Natural killer cell treated with Interleukin-12 subunit alpha and Interleukin-12 subunit beta and Interleukin-15 and Interleukin-18, amount 100 ng/mL, for 72 hours (primary cell): ENCODE results near the gene LYPD5. TPM values are rescaled to one million over a fixed set of nuclear protein-coding genes. Genes with fewer than 3 reads are reported as not detected.

Experiments
- ATAC-seq, 2 donors: fragments of 150-1000 bp; cut with Tn5 transposase in 1 of 2; sonication (Bioruptor Pico), chemical (Tn5 transposase) in 1 of 2; 2 replicates each; pipeline ENCODE4 v1.10.0; 2021
- DNase-seq: peaks from one replicate; pipeline ENCODE4 v3.0.0; 2022; ENCODE audit warnings: low spot score
- H3K27ac Mint-ChIP-seq, 2 donors: 1 replicate in 1 of 2; 2 replicates in 1 of 2; pipeline ENCODE4 v1.8.0; 2022; ENCODE audit warnings: mixed read lengths in 2 of 2, mild to moderate bottlenecking in 1 of 2, moderate library complexity in 1 of 2
- H3K27me3 Mint-ChIP-seq, 2 donors: 1 replicate in 1 of 2; 2 replicates in 1 of 2; pipeline ENCODE4 v1.8.0; 2022; ENCODE audit warnings: mixed read lengths in 2 of 2
- H3K36me3 Mint-ChIP-seq: one replicate; pipeline ENCODE4 v1.8.0; 2022; ENCODE audit warnings: mixed read lengths
- H3K4me1 Mint-ChIP-seq, 2 donors: 1 replicate in 1 of 2; 2 replicates in 1 of 2; pipeline ENCODE4 v1.8.0; 2022; ENCODE audit warnings: low read depth in 2 of 2, mixed read lengths in 2 of 2, mild to moderate bottlenecking in 1 of 2
- H3K4me3 Mint-ChIP-seq: one replicate; pipeline ENCODE4 v1.8.0; 2022; ENCODE audit warnings: mixed read lengths
- H3K9me3 Mint-ChIP-seq: 2 replicates; pipeline ENCODE4 v1.8.0; 2022; ENCODE audit warnings: mixed read lengths
- total RNA-seq, 2 donors: library from RNA; stranded (reverse); gene quantifications; one replicate each; pipeline ENCODE4 v1.2.3, GENCODE V29; 2022

Gene LYPD5
- total RNA-seq, 2 donors from 2014 or later, result 0.29 TPM; not detected in 1

DNA sequence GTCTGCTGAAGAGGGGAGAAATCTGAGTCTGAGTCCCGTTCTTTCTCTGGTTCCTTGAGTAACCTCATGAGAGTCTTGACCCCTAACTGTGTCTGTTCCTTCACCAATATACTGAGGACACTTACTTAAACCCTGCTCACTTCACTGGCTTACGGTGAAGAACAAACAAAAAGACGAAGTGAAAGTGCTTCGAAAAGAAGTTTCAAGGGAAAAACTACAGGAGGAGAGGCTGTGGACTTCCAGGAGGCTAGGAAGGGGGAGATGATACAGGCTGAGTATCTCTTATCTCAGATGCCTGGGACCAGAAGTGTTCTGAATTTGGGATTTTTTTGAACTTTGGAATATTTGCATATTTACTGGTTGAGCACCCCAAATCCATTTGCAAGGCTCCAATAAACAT, 53.6 kb downstream of the LYPD5 start:
- Mint-ChIP-seq H3K27ac (peak overlapping the region; percentile 93 to 100), H3K9me3 (no peaks in the 10 kb centered on the region), H3K4me3 (peak overlapping the region; percentile 51), H3K4me1 (peaks cover 54 to 61% of the 10 kb centered on the region in 2 donors), H3K36me3 (peaks cover 47% of the 10 kb centered on the region), H3K27me3 (no peaks in the 10 kb centered on the region)
- DNase-seq, result no peak
- no peak for ATAC-seq

DNA sequence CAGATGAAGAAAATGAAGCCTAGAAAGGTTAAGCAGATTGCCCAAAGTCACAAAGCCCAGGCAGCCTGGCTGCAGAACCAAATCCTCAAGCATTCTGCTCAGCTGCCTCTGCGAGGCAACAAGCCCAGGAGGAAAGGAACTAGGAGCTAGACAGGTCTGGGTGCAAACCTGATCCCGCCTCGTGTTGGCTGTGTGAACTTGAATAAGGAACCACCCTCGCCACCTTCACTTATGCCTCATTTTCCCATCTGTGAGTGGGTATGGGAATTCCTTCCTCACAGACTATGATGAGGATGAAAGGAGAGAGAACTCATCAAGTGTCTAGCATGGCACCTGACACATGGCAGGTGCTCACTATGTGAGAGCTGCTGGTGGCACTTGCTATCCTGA, 54.0 kb downstream of the LYPD5 start:
- no peaks in the 10 kb centered on the region for H3K27me3 Mint-ChIP-seq
- H3K4me1 Mint-ChIP-seq, result peaks cover 54 to 60% of the 10 kb centered on the region in 2 donors
- peak overlapping the region; percentile 93 to 100 for H3K27ac Mint-ChIP-seq
- H3K36me3 Mint-ChIP-seq, result peaks cover 47% of the 10 kb centered on the region
- H3K9me3 Mint-ChIP-seq, result no peaks in the 10 kb centered on the region
- no peak for ATAC-seq
- no peak for DNase-seq
- peak overlapping the region; percentile 54 for H3K4me3 Mint-ChIP-seq

DNA sequence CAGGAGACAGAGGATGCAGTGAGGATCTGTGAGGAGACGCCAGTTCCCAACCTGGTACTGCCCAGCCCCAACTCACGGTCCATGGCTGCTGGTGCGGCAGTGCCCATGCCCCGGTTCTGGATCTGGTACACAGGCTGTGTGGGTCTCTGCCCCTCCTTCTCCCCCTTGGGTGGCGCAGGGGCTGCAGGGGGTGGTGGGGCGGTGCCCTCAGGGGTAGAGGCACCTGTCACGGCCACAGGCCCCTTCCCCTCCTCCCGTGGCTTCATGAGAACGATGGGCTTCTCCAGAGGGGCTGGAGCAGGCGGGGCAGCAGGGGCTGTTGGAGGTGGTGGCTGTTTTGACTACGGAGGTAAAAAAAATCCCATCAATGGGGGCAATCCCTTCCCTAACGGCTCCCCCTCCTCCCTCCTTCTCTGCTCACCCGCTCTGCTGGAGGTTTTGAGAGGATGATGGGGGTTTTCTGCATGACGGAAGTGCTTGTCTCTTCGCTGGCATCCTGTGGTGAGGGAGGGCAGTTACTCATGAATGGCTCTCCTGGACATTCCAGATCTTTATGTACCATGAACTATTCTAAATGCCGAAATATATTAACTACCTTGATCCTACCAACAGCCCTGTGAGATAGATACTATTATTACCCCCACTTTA, 54.6 kb downstream of the LYPD5 start:
- Mint-ChIP-seq H3K4me3 (peak overlapping the region; percentile 54), H3K27ac (peak overlapping the region; percentile 93 to 100), H3K27me3 (no peaks in the 10 kb centered on the region), H3K4me1 (peaks cover 49 to 55% of the 10 kb centered on the region in 2 donors), H3K9me3 (no peaks in the 10 kb centered on the region), H3K36me3 (peaks cover 51% of the 10 kb centered on the region)
- peak in 1 of 2 donors; percentile 37 for ATAC-seq
- no peak for DNase-seq

Other genes starting within 250 kb of the LYPD5 start
- 10 to 100 TPM; 29.9 to 47.0 TPM for gene XRCC1, start 226.9 kb downstream of the LYPD5 start, total RNA-seq
- 1 to 10 TPM; 2.7 to 6.2 TPM for gene PINLYP, start 226.6 kb downstream of the LYPD5 start, total RNA-seq
- gene IRGQ, start 206.3 kb downstream of the LYPD5 start, total RNA-seq, result 10 to 100 TPM; 36.8 to 42.6 TPM
- gene ZNF576, start 205.9 kb downstream of the LYPD5 start, total RNA-seq, result 10 to 100 TPM; 19.5 to 22.3 TPM
- 1 to 10 TPM; 1.1 to 1.8 TPM for gene SRRM5, start 190.4 kb downstream of the LYPD5 start, total RNA-seq
- gene ZNF428, start 182.8 kb downstream of the LYPD5 start, total RNA-seq, result 10 to 100 TPM; 24.9 to 25.3 TPM
- under 1 TPM; 0.59 TPM for gene CADM4, start 162.6 kb downstream of the LYPD5 start, total RNA-seq
- gene PLAUR, start 132.3 kb downstream of the LYPD5 start, total RNA-seq, result 100 to 1,000 TPM in 1 of 2 donors, 10 to 100 TPM in 1; 83.6 to 172 TPM
- not detected for gene IRGC, start 86.4 kb downstream of the LYPD5 start, total RNA-seq
- gene SMG9, start 47.5 kb downstream of the LYPD5 start, total RNA-seq, result 100 to 1,000 TPM in 1 of 2 donors, 10 to 100 TPM in 1; 89.4 to 103 TPM
- 100 to 1,000 TPM in 1 of 2 donors, 10 to 100 TPM in 1; 99.4 to 107 TPM for gene KCNN4, start 21.5 kb downstream of the LYPD5 start, total RNA-seq
- 1 to 10 TPM; 7.2 to 8.3 TPM for gene ZNF283, start 24.9 kb upstream of the LYPD5 start, total RNA-seq
- 1 to 10 TPM in 1 of 2 donors, under 1 TPM in 1; 0.81 to 1.1 TPM for gene ZNF404, start 81.5 kb upstream of the LYPD5 start, total RNA-seq
- gene ZNF45, start 132.8 kb upstream of the LYPD5 start, total RNA-seq, result 10 to 100 TPM; 15.1 to 15.6 TPM
- gene ZNF221, start 148.8 kb upstream of the LYPD5 start, total RNA-seq, result 1 to 10 TPM; 3.7 to 5.1 TPM
- 1 to 10 TPM; 6.3 to 7.4 TPM for gene ZNF155, start 181.7 kb upstream of the LYPD5 start, total RNA-seq
- 10 to 100 TPM in 1 of 2 donors, 1 to 10 TPM in 1; 6.6 to 11.7 TPM for gene ZNF230, start 200.5 kb upstream of the LYPD5 start, total RNA-seq
- 1 to 10 TPM; 2.2 to 4.8 TPM for gene ZNF222, start 222.9 kb upstream of the LYPD5 start, total RNA-seq
- 1 to 10 TPM in 1 of 2 donors, under 1 TPM in 1; 0.67 to 2.5 TPM for gene ZNF223, start 249.6 kb upstream of the LYPD5 start, total RNA-seq